H1 (cell line): ENCODE data around the gene AFG1L.

Source experiments
- RAD21 ChIP-seq, 2 experiments: IDR thresholded peaks in 1 of 2; conservative IDR thresholded peaks in 1 of 2; 2 replicates each; pipeline ENCODE4 v1.6.1; 2011; ENCODE audit warnings: low read depth in 2 of 2, low read length in 2 of 2, improper control_type of control experiment in 1 of 2, inconsistent platforms in 1 of 2, mild to moderate bottlenecking in 1 of 2, moderate library complexity in 1 of 2
- RFX5 ChIP-seq: IDR thresholded peaks from 2 replicates; pipeline ENCODE4 v1.6.1; 2011; ENCODE audit warnings: low read depth, low read length, improper control_type of control experiment, borderline replicate concordance
- SIX5 ChIP-seq: IDR thresholded peaks from 2 replicates; pipeline ENCODE4 v1.6.1; 2011; ENCODE audit warnings: mild to moderate bottlenecking, low read depth, low read length
- TAF1 ChIP-seq: IDR thresholded peaks from 2 replicates; pipeline ENCODE4 v1.6.1; 2011; ENCODE audit warnings: mild to moderate bottlenecking, low read depth, low read length
- TAF7 ChIP-seq: optimal IDR thresholded peaks from 2 replicates; pipeline ENCODE3; 2011; ENCODE audit warnings: low read depth, mild to moderate bottlenecking, inconsistent platforms, low read length, moderate library complexity, borderline replicate concordance
- TF ChIP-seq, protein P1 (sequence below), 3 experiments: IDR thresholded peaks; 1 replicate in 2 of 3; 2 replicates in 1 of 3; pipeline versions ENCODE4 v1.5.1 to v1.6.1; 2011; ENCODE audit warnings: low read length in 3 of 3, mild to moderate bottlenecking in 3 of 3, inconsistent platforms in 2 of 3, low read depth in 1 of 3, moderate library complexity in 1 of 3; ENCODE audit not compliant: insufficient read depth in 1 of 3; ENCODE audit errors: control extremely low read depth in 1 of 3

DNA sequence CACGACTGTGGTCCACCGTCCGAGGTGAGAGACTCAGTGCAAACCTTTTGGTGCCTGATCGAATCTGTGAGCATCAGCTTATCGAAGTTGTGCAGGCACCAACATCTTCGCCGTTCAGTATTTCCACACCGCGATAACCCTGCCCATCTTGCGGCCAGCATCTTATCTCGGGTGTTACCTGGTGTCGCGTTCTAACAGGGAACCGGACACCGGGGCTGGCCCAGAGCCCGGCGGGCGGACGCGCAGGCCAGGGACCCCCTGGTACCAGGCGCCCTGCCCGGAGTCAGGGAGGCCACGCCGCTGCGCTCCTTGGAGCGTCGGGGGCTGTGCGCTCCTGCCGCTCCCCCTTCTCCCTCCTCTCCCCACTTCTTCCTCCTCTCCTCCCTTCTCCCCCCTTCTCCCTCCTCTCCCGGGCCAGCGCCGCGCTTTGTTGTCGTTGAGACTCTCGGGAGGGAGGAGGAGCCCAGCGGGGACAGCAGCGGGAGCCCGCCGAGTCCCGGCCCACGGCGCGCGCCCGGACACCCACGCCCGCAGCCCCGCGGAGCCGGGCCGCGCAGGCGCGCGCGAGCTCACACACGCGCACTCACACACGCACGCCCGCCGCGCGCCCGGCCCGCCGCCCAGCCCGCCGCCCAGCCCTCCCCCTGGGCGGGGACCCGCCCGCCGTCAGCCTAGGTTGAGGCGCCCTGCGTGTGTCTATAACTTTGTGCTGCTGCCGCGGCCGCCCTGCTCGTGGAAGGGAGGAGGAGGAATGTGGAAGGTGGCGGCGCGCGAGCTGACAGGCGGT, 264.4 kb downstream of the AFG1L start:
- TF ChIP-seq RAD21 (IDR thresholded peaks at IDR 0.05 in 1 of 2, conservative IDR thresholded peaks at IDR 0.05 in 1 of 2; ENCODE audit: low read depth in 2 of 2, low read length in 2 of 2) (no peak), RFX5 (no peak), TAF7 (no peak), SIX5 (no peak), TAF1 (0 out of 2 replicates have a peak, but pooled peaks have one; percentile 23)
- TF ChIP-seq, protein P1, sequence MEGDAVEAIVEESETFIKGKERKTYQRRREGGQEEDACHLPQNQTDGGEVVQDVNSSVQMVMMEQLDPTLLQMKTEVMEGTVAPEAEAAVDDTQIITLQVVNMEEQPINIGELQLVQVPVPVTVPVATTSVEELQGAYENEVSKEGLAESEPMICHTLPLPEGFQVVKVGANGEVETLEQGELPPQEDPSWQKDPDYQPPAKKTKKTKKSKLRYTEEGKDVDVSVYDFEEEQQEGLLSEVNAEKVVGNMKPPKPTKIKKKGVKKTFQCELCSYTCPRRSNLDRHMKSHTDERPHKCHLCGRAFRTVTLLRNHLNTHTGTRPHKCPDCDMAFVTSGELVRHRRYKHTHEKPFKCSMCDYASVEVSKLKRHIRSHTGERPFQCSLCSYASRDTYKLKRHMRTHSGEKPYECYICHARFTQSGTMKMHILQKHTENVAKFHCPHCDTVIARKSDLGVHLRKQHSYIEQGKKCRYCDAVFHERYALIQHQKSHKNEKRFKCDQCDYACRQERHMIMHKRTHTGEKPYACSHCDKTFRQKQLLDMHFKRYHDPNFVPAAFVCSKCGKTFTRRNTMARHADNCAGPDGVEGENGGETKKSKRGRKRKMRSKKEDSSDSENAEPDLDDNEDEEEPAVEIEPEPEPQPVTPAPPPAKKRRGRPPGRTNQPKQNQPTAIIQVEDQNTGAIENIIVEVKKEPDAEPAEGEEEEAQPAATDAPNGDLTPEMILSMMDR (IDR thresholded peaks at IDR 0.05; ENCODE audit: control extremely low read depth in 1 of 3, insufficient read depth in 1 of 3, low read depth in 1 of 3, low read length in 3 of 3), result no peak
